Endodermal cell (in vitro differentiated cells): ENCODE measurements around the gene COL5A3. TPM values are rescaled to one million over a fixed set of nuclear protein-coding genes. Genes with fewer than 3 reads are reported as not detected.

Source experiments
- DNase-seq: peaks from one replicate; pipeline ENCODE4 v3.0.0-alpha.2; 2017
- H3K27ac ChIP-seq: 2 replicates; pipeline ENCODE4 v1.5.1; 2013; ENCODE audit warnings: mild to moderate bottlenecking, low read depth, low read length, moderate library complexity
- H3K27me3 ChIP-seq: 2 replicates; pipeline ENCODE4 v1.6.1; 2013; ENCODE audit warnings: mild to moderate bottlenecking, low read length, moderate library complexity; ENCODE audit not compliant: insufficient read depth, control insufficient read depth, poor library complexity, severe bottlenecking
- H3K36me3 ChIP-seq: 2 replicates; pipeline ENCODE4 v1.7.0; 2013; ENCODE audit warnings: mild to moderate bottlenecking, low read length, moderate library complexity; ENCODE audit not compliant: control insufficient read depth, insufficient read depth
- H3K4me1 ChIP-seq: one replicate; pipeline ENCODE4 v1.7.0; 2013; ENCODE audit warnings: low read length; ENCODE audit not compliant: control insufficient read depth, insufficient read depth
- H3K4me3 ChIP-seq: 2 replicates; pipeline ENCODE4 v1.5.1; 2013; ENCODE audit warnings: mild to moderate bottlenecking, low read length, moderate library complexity
- H3K9ac ChIP-seq: 2 replicates; pipeline ENCODE4 v1.6.1; 2013; ENCODE audit warnings: mild to moderate bottlenecking, low read length, moderate library complexity; ENCODE audit not compliant: poor library complexity, severe bottlenecking; ENCODE audit errors: extremely low read depth
- H3K9me3 ChIP-seq: 2 replicates; pipeline ENCODE4 v1.6.1; 2013; ENCODE audit warnings: mild to moderate bottlenecking, low read length, moderate library complexity; ENCODE audit not compliant: control insufficient read depth
- H3K27ac Mint-ChIP-seq: 2 replicates; pipeline ENCODE4 v1.8.0; 2020; ENCODE audit warnings: mixed read lengths
- H3K27me3 Mint-ChIP-seq: 2 replicates; pipeline ENCODE4 v1.8.0; 2021; ENCODE audit warnings: mild to moderate bottlenecking, mixed read lengths; ENCODE audit not compliant: insufficient read depth
- H3K36me3 Mint-ChIP-seq: 2 replicates; pipeline ENCODE4 v1.8.0; 2020; ENCODE audit warnings: low read depth, mixed read lengths
- H3K4me1 Mint-ChIP-seq: 2 replicates; pipeline ENCODE4 v1.8.0; 2020; ENCODE audit warnings: mixed read lengths
- H3K4me3 Mint-ChIP-seq: 2 replicates; pipeline ENCODE4 v1.8.0; 2020; ENCODE audit warnings: mild to moderate bottlenecking, moderate library complexity, mixed read lengths
- H3K9me3 Mint-ChIP-seq: 2 replicates; pipeline ENCODE4 v1.8.0; 2020; ENCODE audit warnings: mild to moderate bottlenecking, mixed read lengths
- WGBS, 2 experiments: methylation state at CpG; one replicate each; pipeline versions ENCODE4 v1.1.5 to v1.1.7; 2013; ENCODE audit warnings: missing lambda C conversion rate in 2 of 2, mixed read lengths in 1 of 2; ENCODE audit not compliant: insufficient coverage in 1 of 2, insufficient read length in 1 of 2; 5-methylcytosine and 5-hydroxymethylcytosine counted together
- total RNA-seq, 2 donors: library from RNA; stranded (reverse); fragmentation: NEBNext Ultra II Directional in 1 of 2; extraction: Animal tissue kit (Norgen Biotek cat#: 25700) in 1 of 2; gene quantifications; 2 replicates in 1 of 2; 3 replicates in 1 of 2; pipeline ENCODE4 v1.2.1, GENCODE V29; 2021
- TF ChIP-seq, protein P1 (sequence below): fragments of 200-600 bp; sonication (generic); conservative IDR thresholded peaks from 2 replicates; pipeline ENCODE4 v1.5.0; 2021; ENCODE audit warnings: antibody characterized with exemption, mild to moderate bottlenecking

Gene COL5A3
- total RNA-seq, 2 donors from 2014 or later: 0.04 TPM; not detected in 1

DNA sequence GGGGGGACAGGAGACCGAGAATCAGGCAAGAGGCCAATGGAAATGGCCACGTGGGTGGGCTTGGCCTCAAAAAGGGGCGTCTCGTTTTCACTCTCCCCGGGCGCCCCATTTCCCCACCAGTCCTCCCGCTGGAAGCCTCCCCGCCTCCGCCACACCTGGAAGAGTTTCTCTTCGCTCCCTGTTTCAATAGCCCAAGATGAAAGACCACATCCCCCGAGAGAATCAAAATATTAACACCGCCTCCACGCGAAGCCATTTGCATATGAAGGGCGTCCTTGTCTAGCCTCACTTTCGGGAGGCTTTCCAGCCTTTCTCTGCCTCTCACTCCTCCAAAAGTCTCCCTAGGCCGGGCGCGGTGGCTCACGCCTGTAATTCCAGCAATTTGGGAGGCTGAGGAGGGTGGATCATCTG is 73.3 kb downstream of the COL5A3 start:
- H3K27me3 Mint-ChIP-seq: peaks cover 46% of the 10 kb centered on the region
- TF ChIP-seq, protein P1, sequence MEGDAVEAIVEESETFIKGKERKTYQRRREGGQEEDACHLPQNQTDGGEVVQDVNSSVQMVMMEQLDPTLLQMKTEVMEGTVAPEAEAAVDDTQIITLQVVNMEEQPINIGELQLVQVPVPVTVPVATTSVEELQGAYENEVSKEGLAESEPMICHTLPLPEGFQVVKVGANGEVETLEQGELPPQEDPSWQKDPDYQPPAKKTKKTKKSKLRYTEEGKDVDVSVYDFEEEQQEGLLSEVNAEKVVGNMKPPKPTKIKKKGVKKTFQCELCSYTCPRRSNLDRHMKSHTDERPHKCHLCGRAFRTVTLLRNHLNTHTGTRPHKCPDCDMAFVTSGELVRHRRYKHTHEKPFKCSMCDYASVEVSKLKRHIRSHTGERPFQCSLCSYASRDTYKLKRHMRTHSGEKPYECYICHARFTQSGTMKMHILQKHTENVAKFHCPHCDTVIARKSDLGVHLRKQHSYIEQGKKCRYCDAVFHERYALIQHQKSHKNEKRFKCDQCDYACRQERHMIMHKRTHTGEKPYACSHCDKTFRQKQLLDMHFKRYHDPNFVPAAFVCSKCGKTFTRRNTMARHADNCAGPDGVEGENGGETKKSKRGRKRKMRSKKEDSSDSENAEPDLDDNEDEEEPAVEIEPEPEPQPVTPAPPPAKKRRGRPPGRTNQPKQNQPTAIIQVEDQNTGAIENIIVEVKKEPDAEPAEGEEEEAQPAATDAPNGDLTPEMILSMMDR: no peak
- Histone ChIP-seq H3K9ac (no peak overlapping the region), H3K4me3 (peak overlapping the region; percentile 69), H3K27ac (no peak overlapping the region), H3K4me1 (no peaks in the 10 kb centered on the region), H3K36me3 (no peaks in the 10 kb centered on the region), H3K27me3 (peaks cover 20% of the 10 kb centered on the region), H3K9me3 (no peaks in the 10 kb centered on the region)
- H3K27ac Mint-ChIP-seq: no peak overlapping the region
- 16 to 22% methylated on average over 14 to 20 of the region's 20 CpGs for WGBS, 2 experiments
- H3K9me3 Mint-ChIP-seq: peaks cover under 1% of the 10 kb centered on the region
- H3K4me1 Mint-ChIP-seq: peaks cover 13% of the 10 kb centered on the region
- DNase-seq: peak; percentile 74
- peak overlapping the region; percentile 76 for H3K4me3 Mint-ChIP-seq
- H3K36me3 Mint-ChIP-seq: no peaks in the 10 kb centered on the region

DNA sequence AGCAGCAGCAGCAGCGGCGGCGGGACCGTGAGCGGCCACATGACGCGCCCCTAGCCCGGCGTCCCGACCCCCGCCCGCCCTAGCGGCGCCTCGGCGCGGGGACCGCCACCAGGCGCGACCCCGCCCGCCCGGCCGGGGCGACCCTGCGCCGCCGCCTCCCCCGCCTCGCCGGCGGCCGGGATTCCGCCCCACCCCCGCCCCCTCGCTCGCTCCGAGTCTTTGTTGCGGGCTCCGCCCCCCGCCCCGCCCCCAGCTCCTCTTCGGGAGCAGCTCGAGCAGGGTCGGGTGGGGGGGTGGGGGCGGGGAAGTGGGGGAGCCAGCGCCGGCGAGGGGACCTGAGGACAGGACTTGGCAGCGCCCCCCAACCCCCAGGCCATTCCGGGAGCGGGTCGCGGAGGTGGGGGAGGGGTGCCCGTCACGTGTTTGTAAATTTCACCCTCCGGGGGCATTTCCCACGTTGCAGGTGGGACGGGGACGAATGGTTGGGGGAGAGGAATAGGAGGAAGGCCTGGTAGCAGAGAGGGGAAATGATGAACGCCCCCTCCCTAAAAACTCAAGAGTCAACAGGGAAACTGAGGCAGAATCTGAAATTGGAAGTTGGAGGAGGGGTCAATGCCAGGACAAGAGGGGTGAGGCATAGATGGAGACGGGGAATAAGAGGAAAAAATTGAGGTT is 73.8 kb downstream of the COL5A3 start, which contains the start of gene OLFM2:
Gene OLFM2 (minus strand): TSS at position 190 of the 675 bp plus-strand sequence. CDS start 149 bp downstream, at position 41.
- H3K27ac ChIP-seq: no peak within 1 kb of the TSS
- H3K27me3 ChIP-seq: peaks cover 20% of the 10 kb centered on the region
- Mint-ChIP-seq H3K27me3 (peaks cover 45% of the 10 kb centered on the region), H3K27ac (peak within 1 kb of the TSS; percentile 71), H3K4me1 (peaks cover 13% of the 10 kb centered on the region), H3K9me3 (no peaks in the 10 kb centered on the region), H3K36me3 (no peaks in the 10 kb centered on the region), H3K4me3 (peak within 1 kb of the TSS; percentile 76)
- 0 to 1% methylated on average over 3 to 44 of the region's 62 CpGs for WGBS, 2 experiments
- H3K9me3 ChIP-seq: no peaks in the 10 kb centered on the region
- peak within 1 kb of the TSS; percentile 85 for H3K4me3 ChIP-seq
- TF ChIP-seq, protein P1: no peak
- DNase-seq: peak; percentile 92
- no peaks in the 10 kb centered on the region for H3K4me1 ChIP-seq
- H3K36me3 ChIP-seq: no peaks in the 10 kb centered on the region
- H3K9ac ChIP-seq: peak within 1 kb of the TSS; percentile 11

DNA sequence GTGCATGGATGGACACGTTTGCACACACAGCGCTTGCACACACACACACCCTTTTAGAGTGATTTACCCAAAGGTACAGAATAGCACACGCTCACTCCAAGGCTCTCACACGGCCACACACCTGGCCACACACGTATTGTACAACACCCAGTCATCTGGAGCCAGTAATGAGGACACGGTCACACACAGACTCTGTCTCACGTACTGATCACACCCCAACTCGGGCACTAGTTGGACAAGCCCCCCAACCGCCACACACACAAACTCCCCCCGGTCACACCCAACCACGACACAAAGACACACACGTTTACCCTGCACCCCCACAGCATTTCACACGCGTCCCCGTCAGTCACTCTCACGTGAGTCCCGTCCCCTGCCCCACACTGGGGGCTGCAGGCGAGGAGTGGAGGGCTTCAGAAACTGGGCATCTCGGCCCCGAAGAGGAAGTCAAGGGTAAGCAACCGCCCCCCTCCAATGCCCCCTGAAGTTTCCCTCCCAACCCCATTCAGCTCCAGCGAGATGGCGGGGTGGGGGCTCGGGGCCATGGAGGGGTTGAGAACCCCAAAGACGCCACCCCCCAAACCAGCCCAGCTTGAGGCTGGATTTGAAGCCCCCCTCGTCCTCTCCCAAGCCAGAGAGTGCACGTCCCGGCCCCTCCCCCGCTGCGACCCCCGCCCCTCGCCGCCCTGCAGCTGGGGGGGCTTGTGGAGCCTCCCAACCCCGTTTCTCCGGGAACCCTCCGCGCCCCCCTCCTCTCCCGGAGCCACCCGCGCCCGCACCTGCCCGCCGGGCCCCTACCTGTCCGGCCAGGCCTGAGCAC is 74.6 kb downstream of the COL5A3 start:
- Histone ChIP-seq H3K36me3 (no peaks in the 10 kb centered on the region), H3K9me3 (no peaks in the 10 kb centered on the region), H3K9ac (peak overlapping the region; percentile 11), H3K4me3 (peak overlapping the region; percentile 85), H3K4me1 (no peaks in the 10 kb centered on the region), H3K27me3 (peaks cover 20% of the 10 kb centered on the region), H3K27ac (no peak overlapping the region)
- peak overlapping the region; percentile 76 for H3K4me3 Mint-ChIP-seq
- 3 to 5% methylated on average over 10 to 38 of the region's 44 CpGs for WGBS, 2 experiments
- H3K36me3 Mint-ChIP-seq: no peaks in the 10 kb centered on the region
- TF ChIP-seq, protein P1: no peak
- peaks cover 14% of the 10 kb centered on the region for H3K4me1 Mint-ChIP-seq
- DNase-seq: peak; percentile 52
- H3K27me3 Mint-ChIP-seq: peaks cover 37% of the 10 kb centered on the region
- peak overlapping the region; percentile 71 for H3K27ac Mint-ChIP-seq
- H3K9me3 Mint-ChIP-seq: no peaks in the 10 kb centered on the region
